SK-N-SH treated with all-trans-retinoic acid at 6 μM for 48 hours (cell line): ENCODE data around the gene CPA5.

Source experiments
- ATAC-seq: fragments of 200-7000 bp; cut with Tn5 transposase; 3 replicates; pipeline ENCODE4 v1.9.1; 2020; ENCODE audit warnings: mild to moderate bottlenecking, moderate library complexity
- ARNTL ChIP-seq: fragments of 450-650 bp; formaldehyde crosslinking; IDR thresholded peaks from 2 replicates; pipeline ENCODE4 v1.5.0; 2020; ENCODE audit warnings: low read depth, mild to moderate bottlenecking, moderate library complexity, borderline replicate concordance
- CSDC2 ChIP-seq: fragments of 250-450 bp; sonication (Bioruptor Pico); IDR thresholded peaks from 2 replicates; pipeline ENCODE4 v1.5.0; 2020; ENCODE audit warnings: mild to moderate bottlenecking, moderate library complexity
- CSRNP3 ChIP-seq: fragments of 250-450 bp; sonication (Bioruptor Pico); IDR thresholded peaks from 2 replicates; pipeline ENCODE4 v1.5.1; 2021; ENCODE audit warnings: mild to moderate bottlenecking, moderate library complexity
- GLIS3 ChIP-seq: fragments of 250-450 bp; sonication (Bioruptor Pico); IDR thresholded peaks from 2 replicates; pipeline ENCODE4 v1.5.0; 2020; ENCODE audit warnings: mild to moderate bottlenecking, moderate library complexity
- ISL1 ChIP-seq: fragments of 250-450 bp; sonication (Bioruptor Pico); IDR thresholded peaks from 2 replicates; pipeline ENCODE4 v2.1.2; 2022; ENCODE audit warnings: mild to moderate bottlenecking, moderate library complexity
- OSR1 ChIP-seq: fragments of 250-450 bp; sonication (Bioruptor Pico); IDR thresholded peaks from 2 replicates; pipeline ENCODE4 v1.8.0; 2022; ENCODE audit warnings: moderate library complexity, mild to moderate bottlenecking, inconsistent platforms
- PATZ1 ChIP-seq: fragments of 250-450 bp; sonication (Bioruptor Pico); IDR thresholded peaks from 2 replicates; pipeline ENCODE4 v1.8.0; 2020; ENCODE audit warnings: mild to moderate bottlenecking, moderate library complexity, borderline replicate concordance
- POU6F1 ChIP-seq: fragments of 250-450 bp; sonication (Bioruptor Pico); IDR thresholded peaks from 2 replicates; pipeline ENCODE4 v1.8.0; 2021; ENCODE audit warnings: low read depth, mild to moderate bottlenecking, moderate library complexity, borderline replicate concordance
- PPARA ChIP-seq: fragments of 250-450 bp; sonication (Bioruptor Pico); IDR thresholded peaks from 2 replicates; pipeline ENCODE4 v1.5.0; 2020; ENCODE audit warnings: mild to moderate bottlenecking, borderline replicate concordance
- RARB ChIP-seq: fragments of 250-450 bp; sonication (Bioruptor Pico); IDR thresholded peaks from 2 replicates; pipeline ENCODE4 v1.8.0; 2021; ENCODE audit warnings: mild to moderate bottlenecking, moderate library complexity
- SNAI2 ChIP-seq: fragments of 250-450 bp; sonication (Bioruptor Pico); IDR thresholded peaks from 2 replicates; pipeline ENCODE4 v1.5.0; 2020; ENCODE audit warnings: mild to moderate bottlenecking, moderate library complexity
- TCF4 ChIP-seq: fragments of 250-450 bp; sonication (Bioruptor Pico); IDR thresholded peaks from 2 replicates; pipeline ENCODE4 v1.8.0; 2021; ENCODE audit warnings: mild to moderate bottlenecking, moderate library complexity, borderline replicate concordance
- TOX ChIP-seq: fragments of 250-450 bp; sonication (Bioruptor Pico); IDR thresholded peaks from 2 replicates; pipeline ENCODE4 v1.8.0; 2021; ENCODE audit warnings: mild to moderate bottlenecking, moderate library complexity, borderline replicate concordance
- ZC3H10 ChIP-seq: fragments of 250-450 bp; sonication (Bioruptor Pico); IDR thresholded peaks from 2 replicates; pipeline ENCODE4 v1.5.1; 2021; ENCODE audit warnings: mild to moderate bottlenecking, moderate library complexity
- ZFP3 ChIP-seq: fragments of 250-450 bp; sonication (Bioruptor Pico); IDR thresholded peaks from 2 replicates; pipeline ENCODE4 v1.5.0; 2020; ENCODE audit warnings: mild to moderate bottlenecking, moderate library complexity
- ZFP30 ChIP-seq: fragments of 450-650 bp; formaldehyde crosslinking; IDR thresholded peaks from 2 replicates; pipeline ENCODE4 v1.5.0; 2022; ENCODE audit warnings: mild to moderate bottlenecking, moderate library complexity
- ZNF565 ChIP-seq: fragments of 450-650 bp; formaldehyde crosslinking; conservative IDR thresholded peaks from 2 replicates; pipeline ENCODE4 v1.5.0; 2020; ENCODE audit warnings: low read depth, mild to moderate bottlenecking, moderate library complexity
- ZNF70 ChIP-seq: fragments of 450-650 bp; formaldehyde crosslinking; IDR thresholded peaks from 2 replicates; pipeline ENCODE4 v1.5.0; 2020; ENCODE audit warnings: mild to moderate bottlenecking, moderate library complexity
- ZNF8 ChIP-seq: fragments of 450-650 bp; formaldehyde crosslinking; IDR thresholded peaks from 2 replicates; pipeline ENCODE4 v1.5.0; 2020; ENCODE audit warnings: mild to moderate bottlenecking, moderate library complexity
- TF ChIP-seq, protein P1 (sequence below): fragments of 250-450 bp; sonication (Bioruptor Pico); IDR thresholded peaks from 2 replicates; pipeline ENCODE4 v1.5.0; 2020; ENCODE audit warnings: mild to moderate bottlenecking, moderate library complexity

Gene CPA5

GRCh38 chr7:130395421-130395820, 50.8 kb downstream of the CPA5 start:
- TF ChIP-seq ZNF70 (CRISPR knock-in tag) (no peak), CSDC2 (no peak), POU6F1 (CRISPR knock-in tag) (no peak), CSRNP3 (no peak), ZNF565 (CRISPR knock-in tag) (no peak), ZNF8 (no peak), ARNTL (CRISPR knock-in tag) (no peak), TCF4 (CRISPR knock-in tag) (no peak), ISL1 (CRISPR knock-in tag) (no peak), SNAI2 (no peak), PATZ1 (CRISPR knock-in tag) (no peak), OSR1 (CRISPR knock-in tag) (no peak), ZC3H10 (CRISPR knock-in tag) (no peak), GLIS3 (CRISPR knock-in tag) (no peak), ZFP3 (no peak), PPARA (CRISPR knock-in tag) (no peak)
- TF ChIP-seq, protein P1, sequence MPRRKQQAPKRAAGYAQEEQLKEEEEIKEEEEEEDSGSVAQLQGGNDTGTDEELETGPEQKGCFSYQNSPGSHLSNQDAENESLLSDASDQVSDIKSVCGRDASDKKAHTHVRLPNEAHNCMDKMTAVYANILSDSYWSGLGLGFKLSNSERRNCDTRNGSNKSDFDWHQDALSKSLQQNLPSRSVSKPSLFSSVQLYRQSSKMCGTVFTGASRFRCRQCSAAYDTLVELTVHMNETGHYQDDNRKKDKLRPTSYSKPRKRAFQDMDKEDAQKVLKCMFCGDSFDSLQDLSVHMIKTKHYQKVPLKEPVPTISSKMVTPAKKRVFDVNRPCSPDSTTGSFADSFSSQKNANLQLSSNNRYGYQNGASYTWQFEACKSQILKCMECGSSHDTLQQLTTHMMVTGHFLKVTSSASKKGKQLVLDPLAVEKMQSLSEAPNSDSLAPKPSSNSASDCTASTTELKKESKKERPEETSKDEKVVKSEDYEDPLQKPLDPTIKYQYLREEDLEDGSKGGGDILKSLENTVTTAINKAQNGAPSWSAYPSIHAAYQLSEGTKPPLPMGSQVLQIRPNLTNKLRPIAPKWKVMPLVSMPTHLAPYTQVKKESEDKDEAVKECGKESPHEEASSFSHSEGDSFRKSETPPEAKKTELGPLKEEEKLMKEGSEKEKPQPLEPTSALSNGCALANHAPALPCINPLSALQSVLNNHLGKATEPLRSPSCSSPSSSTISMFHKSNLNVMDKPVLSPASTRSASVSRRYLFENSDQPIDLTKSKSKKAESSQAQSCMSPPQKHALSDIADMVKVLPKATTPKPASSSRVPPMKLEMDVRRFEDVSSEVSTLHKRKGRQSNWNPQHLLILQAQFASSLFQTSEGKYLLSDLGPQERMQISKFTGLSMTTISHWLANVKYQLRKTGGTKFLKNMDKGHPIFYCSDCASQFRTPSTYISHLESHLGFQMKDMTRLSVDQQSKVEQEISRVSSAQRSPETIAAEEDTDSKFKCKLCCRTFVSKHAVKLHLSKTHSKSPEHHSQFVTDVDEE, result no peak
- ATAC-seq, result no peak

DNA sequence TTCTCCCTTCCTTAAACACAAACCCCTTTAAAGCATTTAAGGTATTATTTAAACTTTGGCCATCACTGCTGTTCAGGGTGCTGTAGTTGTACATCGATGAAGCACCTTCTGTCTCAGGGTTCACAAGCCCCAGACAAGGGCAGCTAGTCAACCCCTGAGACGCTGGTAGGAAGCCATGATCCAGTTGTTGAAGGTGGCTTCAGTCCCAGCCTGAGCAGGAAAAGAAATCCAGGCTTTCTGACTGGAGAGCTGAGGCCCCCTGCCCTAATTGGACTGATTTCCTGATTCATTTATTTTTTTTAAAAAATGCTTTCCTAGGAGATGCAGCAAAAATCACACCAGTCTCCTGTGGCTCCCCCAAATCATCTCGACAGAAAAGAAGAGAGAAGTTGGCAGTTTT, 51.5 kb downstream of the CPA5 start:
- TF ChIP-seq ZC3H10 (CRISPR knock-in tag), result no peak
- no peak for TF ChIP-seq ZNF8
- no peak for TF ChIP-seq ZNF70 (CRISPR knock-in tag)
- TF ChIP-seq CSRNP3, result no peak
- no peak for TF ChIP-seq ZNF565 (CRISPR knock-in tag)
- no peak for ATAC-seq

GRCh38 chr7:130397051-130397757, 52.6 kb downstream of the CPA5 start:
- ATAC-seq, result no peak
- TF ChIP-seq ISL1 (CRISPR knock-in tag) (0 out of 2 replicates have a peak, but pooled peaks have one; percentile 31), RARB (CRISPR knock-in tag) (no peak)

- TF ChIP-seq GLIS3 (CRISPR knock-in tag) (no peak), PATZ1 (CRISPR knock-in tag) (no peak), ZC3H10 (CRISPR knock-in tag) (no peak), CSDC2 (no peak), RARB (CRISPR knock-in tag) (no peak), ARNTL (CRISPR knock-in tag) (no peak), TOX (CRISPR knock-in tag) (no peak), ZFP30 (CRISPR knock-in tag) (no peak), ZNF565 (CRISPR knock-in tag) (no peak), ISL1 (CRISPR knock-in tag) (no peak), OSR1 (CRISPR knock-in tag) (no peak)
- TF ChIP-seq, protein P1, result no peak
- ATAC-seq, result no peak
Observed at GRCh38 chr7:130397758-130398073, 53.1 kb downstream of the CPA5 start.
